Uterus (tissue), 4 donors: Measurements from ENCODE around the gene RNASE4. TPM values are rescaled to one million over a fixed set of nuclear protein-coding genes. Genes with fewer than 3 reads are reported as not detected.

Experiments used
- DNase-seq, 2 donors: peaks; one replicate each; pipeline ENCODE4 v3.0.0-alpha.2; 2019 to 2020
- H3K27ac ChIP-seq, 2 donors: fragments of 200-600 bp; sonication (generic); 1 replicate in 1 of 2; 2 replicates in 1 of 2; pipeline ENCODE4 v1.5.1; 2016 to 2018
- H3K27me3 ChIP-seq, 2 donors: fragments of 200-600 bp; sonication (generic); one replicate each; pipeline ENCODE4 v1.5.1; 2018 to 2019; ENCODE audit warnings: control low read depth in 1 of 2
- H3K36me3 ChIP-seq, 2 donors: fragments of 200-600 bp; sonication (generic); one replicate each; pipeline ENCODE4 v1.5.1; 2019; ENCODE audit warnings: control low read depth in 1 of 2
- H3K4me1 ChIP-seq, 2 donors: fragments of 200-600 bp; sonication (generic); one replicate each; pipeline ENCODE4 v1.5.1; 2018 to 2019; ENCODE audit warnings: control low read depth in 1 of 2
- H3K4me3 ChIP-seq, 2 donors: fragments of 200-600 bp; sonication (generic); 1 replicate in 1 of 2; 2 replicates in 1 of 2; pipeline ENCODE4 v1.5.1; 2018 to 2019; ENCODE audit warnings: mild to moderate bottlenecking in 1 of 2
- H3K9me3 ChIP-seq, 2 donors: fragments of 200-600 bp; sonication (generic); one replicate each; pipeline ENCODE4 v1.5.1; 2019; ENCODE audit warnings: control low read depth in 1 of 2
- CTCF ChIP-seq, 4 experiments: fragments of 200-600 bp in 2 of 4; fragments of 450-650 bp in 2 of 4; sonication (generic) in 2 of 4; IDR thresholded peaks; one replicate each; pipeline ENCODE4 v1.5.1; 2016 to 2019; ENCODE audit warnings: antibody characterized with exemption in 4 of 4, mild to moderate bottlenecking in 2 of 4, moderate library complexity in 1 of 4
- POLR2A ChIP-seq, 2 donors: fragments of 450-650 bp; IDR thresholded peaks; one replicate each; pipeline ENCODE4 v1.6.1; 2016; ENCODE audit warnings: antibody characterized with exemption in 2 of 2, mild to moderate bottlenecking in 1 of 2, moderate library complexity in 1 of 2
- intact Hi-C: fragments of 100-400 bp; cut with DNase I; formaldehyde crosslinking; loops from one replicate; pipeline ENCODE4 v1.15.1; 2023; ENCODE audit warnings: low total_unique reads
- total RNA-seq, 4 donors: library from RNA; depleted of rRNA in 3 of 4; stranded (reverse); fragments of >200 nt in 3 of 4; gene quantifications; one replicate each; pipeline versions ENCODE4 v1.1.0 to v1.2.4, GENCODE V29; 2014 to 2023
- donor health status: DM: yes; HTN: yes; CAD: no.

RNASE4 gene
- total RNA-seq, 4 donors from 2014 or later, result 26.3 to 159 (median 76.3) TPM

- Histone ChIP-seq H3K27ac (no peak overlapping the region), H3K4me1 (no peaks in the 10 kb centered on the region), H3K4me3 (no peak overlapping the region), H3K9me3 (no peaks in the 10 kb centered on the region), H3K36me3 (no peaks in the 10 kb centered on the region), H3K27me3 (no peaks in the 10 kb centered on the region)
- TF ChIP-seq POLR2A (IDR thresholded peaks at IDR 0.05) (no peak), CTCF (IDR thresholded peaks at IDR 0.05) (no peak)
- intact Hi-C loops, result no loop called here
- no peak for DNase-seq
Observed at GRCh38 chr14:20743556-20743955, 59.2 kb downstream of the RNASE4 start.

GRCh38 chr14:20745571-20746358, 61.4 kb downstream of the RNASE4 start, which contains the start of gene EDDM3A:
Gene EDDM3A (plus strand): TSS chr14:20745887. CDS start chr14:20747581, 1,694 bp downstream.
- Histone ChIP-seq H3K4me1 (no peaks in the 10 kb centered on the region), H3K36me3 (no peaks in the 10 kb centered on the region), H3K4me3 (no peak within 1 kb of the TSS), H3K9me3 (no peaks in the 10 kb centered on the region), H3K27ac (no peak within 1 kb of the TSS), H3K27me3 (no peaks in the 10 kb centered on the region)
- TF ChIP-seq CTCF (IDR thresholded peaks at IDR 0.05) (no peak), POLR2A (IDR thresholded peaks at IDR 0.05) (no peak)
- intact Hi-C loops, result no loop called here
- DNase-seq, result no peak

- Histone ChIP-seq H3K27me3 (no peaks in the 10 kb centered on the region), H3K27ac (no peak overlapping the region), H3K36me3 (no peaks in the 10 kb centered on the region), H3K4me3 (no peak overlapping the region), H3K9me3 (no peaks in the 10 kb centered on the region), H3K4me1 (no peaks in the 10 kb centered on the region)
- DNase-seq, result no peak
- intact Hi-C loops, result no loop called here
- TF ChIP-seq POLR2A (IDR thresholded peaks at IDR 0.05) (no peak), CTCF (IDR thresholded peaks at IDR 0.05) (no peak)
Observed at GRCh38 chr14:20746566-20746965, 62.2 kb downstream of the RNASE4 start.

- Histone ChIP-seq H3K4me1 (no peaks in the 10 kb centered on the region), H3K27ac (no peak overlapping the region), H3K4me3 (no peak overlapping the region), H3K27me3 (no peaks in the 10 kb centered on the region), H3K36me3 (no peaks in the 10 kb centered on the region), H3K9me3 (no peaks in the 10 kb centered on the region)
- intact Hi-C loops, result no loop called here
- no peak for DNase-seq
- TF ChIP-seq POLR2A (IDR thresholded peaks at IDR 0.05) (no peak), CTCF (IDR thresholded peaks at IDR 0.05) (no peak)
Observed at GRCh38 chr14:20748439-20748838, 64.1 kb downstream of the RNASE4 start.

- TF ChIP-seq POLR2A (IDR thresholded peaks at IDR 0.05) (no peak), CTCF (IDR thresholded peaks at IDR 0.05) (no peak)
- no peak for DNase-seq
- intact Hi-C loops, result no loop called here
Observed at GRCh38 chr14:20750194-20750593, 65.8 kb downstream of the RNASE4 start.

More at GRCh38 chr14:20750194-20750593, 65.8 kb downstream of the RNASE4 start:
- Histone ChIP-seq H3K27ac (no peak overlapping the region), H3K4me3 (no peak overlapping the region), H3K27me3 (no peaks in the 10 kb centered on the region), H3K36me3 (no peaks in the 10 kb centered on the region), H3K4me1 (no peaks in the 10 kb centered on the region), H3K9me3 (no peaks in the 10 kb centered on the region)
